LNCAP (cell line): ENCODE results near the gene CNMD.

Experiments
- CTCF ChIP-seq: fragments of 450-650 bp; IDR thresholded peaks from 2 replicates; pipeline ENCODE4 v1.5.1; 2017; ENCODE audit warnings: mild to moderate bottlenecking

Gene CNMD

GRCh38 chr13:52782471-52783448 lies 43.1 kb upstream of the CNMD start:
- no peak for TF ChIP-seq CTCF

GRCh38 chr13:52780611-52781010 lies 41.0 kb upstream of the CNMD start:
- no peak for TF ChIP-seq CTCF

GRCh38 chr13:52780092-52780491 lies 40.5 kb upstream of the CNMD start:
- TF ChIP-seq CTCF = no peak

GRCh38 chr13:52779103-52779502 lies 39.5 kb upstream of the CNMD start:
- no peak for TF ChIP-seq CTCF

GRCh38 chr13:52776726-52777125 lies 37.1 kb upstream of the CNMD start:
- TF ChIP-seq CTCF = no peak

- TF ChIP-seq CTCF = no peak
These were observed 35.9 kb upstream of the CNMD start for GRCh38 chr13:52775511-52775910.

- no peak for TF ChIP-seq CTCF
These were observed 28.4 kb upstream of the CNMD start for GRCh38 chr13:52767949-52768516.
